SK-N-SH (cell line): ENCODE measurements around the gene RPP14. TPM values are rescaled to one million over a fixed set of nuclear protein-coding genes. Genes with fewer than 3 reads are reported as not detected.

Experiments used
- CTCF ChIA-PET: fragments of 300-600, 350-600 bp; formaldehyde crosslinking; extraction: SDS; loops from one replicate; lab custom pipeline; 2021; lab: Yijun Ruan, JAX
- POLR2A ChIA-PET: fragments of 350-600 bp; sonication (Branson Sonifier 250); formaldehyde crosslinking; extraction: SDS; loops from one replicate; lab custom pipeline; 2020; ENCODE audit warnings: antibody characterized with exemption, inconsistent platforms; lab: Yijun Ruan, JAX
- DNase-seq: peaks from one replicate; pipeline ENCODE4 v3.0.0; 2012
- H2AFZ ChIP-seq: fragments of 200-600 bp; sonication (generic); 2 replicates; pipeline ENCODE4 v1.8.1; 2016; ENCODE audit warnings: antibody characterized with exemption, mild to moderate bottlenecking, low read depth
- H3F3A ChIP-seq: fragments of 200-600 bp; sonication (generic); replicated peaks from 2 replicates; pipeline ENCODE3; 2016; ENCODE audit warnings: antibody characterized with exemption, mild to moderate bottlenecking; ENCODE audit not compliant: insufficient read depth
- H3K27ac ChIP-seq, 2 experiments: fragments of 200-500 bp in 1 of 2; fragments of 200-600 bp in 1 of 2; sonication (Bioruptor generic) in 1 of 2; sonication (generic), shearing (Covaris generic) in 1 of 2; 2 replicates each; pipeline versions ENCODE4 v1.5.1 to v1.6.1; 2014 to 2016; ENCODE audit warnings: low read depth in 2 of 2, inconsistent platforms in 1 of 2, low read length in 1 of 2, mild to moderate bottlenecking in 1 of 2, mixed read lengths in 1 of 2
- H3K27me3 ChIP-seq: fragments of 200-600 bp; sonication (generic), shearing (Covaris generic); 2 replicates; pipeline ENCODE4 v1.6.1; 2016; ENCODE audit warnings: mixed run types; ENCODE audit not compliant: insufficient read depth
- H3K36me3 ChIP-seq, 2 experiments: fragments of 200-500 bp in 1 of 2; fragments of 200-600 bp in 1 of 2; sonication (Bioruptor generic) in 1 of 2; sonication (generic) in 1 of 2; replicated peaks in 1 of 2; 2 replicates each; pipeline versions ENCODE3 to v1.5.1; 2014 to 2016; ENCODE audit warnings: low read length in 1 of 2, mild to moderate bottlenecking in 1 of 2; ENCODE audit not compliant: insufficient read depth in 2 of 2, control insufficient read depth in 1 of 2
- H3K4me1 ChIP-seq, 2 experiments: fragments of 200-500 bp in 1 of 2; fragments of 200-600 bp in 1 of 2; sonication (Bioruptor generic) in 1 of 2; sonication (generic), shearing (Covaris generic) in 1 of 2; 2 replicates each; pipeline versions ENCODE4 v1.5.1 to v1.6.1; 2014 to 2016; ENCODE audit warnings: low read depth in 1 of 2, low read length in 1 of 2, mixed run types in 1 of 2; ENCODE audit not compliant: insufficient read depth in 2 of 2, control insufficient read depth in 1 of 2
- H3K4me2 ChIP-seq: fragments of 200-600 bp; sonication (generic), shearing (Covaris generic); 2 replicates; pipeline ENCODE4 v1.6.1; 2017; ENCODE audit warnings: mixed run types
- H3K4me3 ChIP-seq, 2 experiments: fragments of 200-500 bp in 1 of 2; fragments of 200-600 bp in 1 of 2; sonication (Bioruptor generic) in 1 of 2; sonication (generic), shearing (Covaris generic) in 1 of 2; 2 replicates each; pipeline versions ENCODE4 v1.5.1 to v1.8.1; 2014 to 2016; ENCODE audit warnings: low read depth in 2 of 2, inconsistent platforms in 1 of 2, low read length in 1 of 2, mild to moderate bottlenecking in 1 of 2, mixed read lengths in 1 of 2, moderate library complexity in 1 of 2
- H3K79me2 ChIP-seq: fragments of 200-600 bp; sonication (generic); 2 replicates; pipeline ENCODE4 v1.8.1; 2017; ENCODE audit warnings: mild to moderate bottlenecking; ENCODE audit not compliant: insufficient read depth
- H3K9ac ChIP-seq: fragments of 200-600 bp; sonication (generic); 2 replicates; pipeline ENCODE4 v1.6.1; 2017; ENCODE audit warnings: mixed run types
- H3K9me2 ChIP-seq: fragments of 200-600 bp; sonication (generic); 2 replicates; pipeline ENCODE4 v1.6.1; 2017; ENCODE audit warnings: mixed run types
- H3K9me3 ChIP-seq: fragments of 200-600 bp; sonication (generic); 2 replicates; pipeline ENCODE4 v1.6.1; 2017; ENCODE audit warnings: mixed run types, mild to moderate bottlenecking, moderate library complexity
- H4K20me1 ChIP-seq: fragments of 200-600 bp; sonication (generic); 2 replicates; pipeline ENCODE4 v1.6.1; 2017; ENCODE audit warnings: mild to moderate bottlenecking, mixed run types; ENCODE audit not compliant: insufficient read depth
- ELF1 ChIP-seq: IDR thresholded peaks from 2 replicates; pipeline ENCODE4 v1.4.0; 2012
- EP300 ChIP-seq, 2 experiments: IDR thresholded peaks; 2 replicates each; pipeline versions ENCODE4 v1.4.0 to v1.6.1; 2012; ENCODE audit warnings: borderline replicate concordance in 1 of 2, low read depth in 1 of 2, low read length in 1 of 2
- EZH2phosphoT487 ChIP-seq: fragments of 200-600 bp; sonication (generic); IDR thresholded peaks from 2 replicates; pipeline ENCODE4 v1.6.1; 2017; ENCODE audit warnings: low read depth, mixed run types, mild to moderate bottlenecking, antibody characterized with exemption, moderate library complexity, borderline replicate concordance
- FOSL2 ChIP-seq: IDR thresholded peaks from 2 replicates; pipeline ENCODE4 v1.4.0; 2012; ENCODE audit warnings: low read depth, mild to moderate bottlenecking, moderate library complexity, borderline replicate concordance
- FOXJ3 ChIP-seq: sonication (generic); formaldehyde crosslinking; IDR thresholded peaks from 2 replicates; pipeline ENCODE4 v1.5.1; 2020; ENCODE audit warnings: mild to moderate bottlenecking, missing genetic modification reagents
- JUND ChIP-seq: IDR thresholded peaks from 2 replicates; pipeline ENCODE4 v1.4.0; 2012
- NRF1 ChIP-seq: IDR thresholded peaks from 2 replicates; pipeline ENCODE4 v1.6.1; 2012; ENCODE audit warnings: low read depth, mild to moderate bottlenecking, low read length
- PBX3 ChIP-seq: IDR thresholded peaks from 2 replicates; pipeline ENCODE4; 2012
- POLR2AphosphoS5 ChIP-seq: IDR thresholded peaks from 2 replicates; pipeline ENCODE4 v1.6.1; 2012; ENCODE audit warnings: low read depth, low read length
- SMC3 ChIP-seq: IDR thresholded peaks from 2 replicates; pipeline ENCODE4 v1.6.1; 2012; ENCODE audit warnings: low read depth, low read length, improper control_type of control experiment
- TAF1 ChIP-seq: IDR thresholded peaks from 2 replicates; pipeline ENCODE4 v1.6.1; 2012; ENCODE audit warnings: low read depth, mild to moderate bottlenecking, low read length, moderate library complexity, borderline replicate concordance
- TCF12 ChIP-seq: IDR thresholded peaks from 2 replicates; pipeline ENCODE4 v1.4.0; 2012
- TEAD4 ChIP-seq: IDR thresholded peaks from 2 replicates; pipeline ENCODE4 v1.4.0; 2012; ENCODE audit warnings: mild to moderate bottlenecking, borderline replicate concordance; ENCODE audit not compliant: insufficient read depth
- ZBTB33 ChIP-seq: IDR thresholded peaks from 2 replicates; pipeline ENCODE4 v1.4.0; 2012; ENCODE audit warnings: low read depth, borderline replicate concordance
- WGBS: methylation state at CpG from one replicate; pipeline ENCODE4 v1.1.6; 2017; ENCODE audit warnings: low lambda C conversion rate; 5-methylcytosine and 5-hydroxymethylcytosine counted together
- polyA plus RNA-seq, 3 experiments: library from polyadenylated mRNA; depleted of rRNA; stranded (reverse); fragments of >200 nt; gene quantifications; 2 replicates each; pipeline ENCODE4 v1.2.3, GENCODE V29; 2012
- TF ChIP-seq, protein P1 (sequence below): IDR thresholded peaks from 2 replicates; pipeline ENCODE4 v1.4.0; 2012; ENCODE audit warnings: low read depth
- TF ChIP-seq, protein P2 (sequence below): IDR thresholded peaks from 2 replicates; pipeline ENCODE4 v1.4.0; 2012; ENCODE audit warnings: low read depth, borderline replicate concordance
- TF ChIP-seq, protein P3 (sequence below): fragments of 150-350 bp; IDR thresholded peaks from 2 replicates; pipeline ENCODE4 v1.6.1; 2016; ENCODE audit warnings: mild to moderate bottlenecking, low read depth, low read length
- TF ChIP-seq, protein P4 (sequence below): fragments of 150-350 bp; IDR thresholded peaks from 2 replicates; pipeline ENCODE4 v1.6.1; 2017; ENCODE audit warnings: antibody characterized with exemption, low read length, low read depth, borderline replicate concordance

The RPP14 gene
- polyA plus RNA-seq, 1 of the 3 experiments (the other 2 are of a cell fraction), result 8.3 TPM

DNA sequence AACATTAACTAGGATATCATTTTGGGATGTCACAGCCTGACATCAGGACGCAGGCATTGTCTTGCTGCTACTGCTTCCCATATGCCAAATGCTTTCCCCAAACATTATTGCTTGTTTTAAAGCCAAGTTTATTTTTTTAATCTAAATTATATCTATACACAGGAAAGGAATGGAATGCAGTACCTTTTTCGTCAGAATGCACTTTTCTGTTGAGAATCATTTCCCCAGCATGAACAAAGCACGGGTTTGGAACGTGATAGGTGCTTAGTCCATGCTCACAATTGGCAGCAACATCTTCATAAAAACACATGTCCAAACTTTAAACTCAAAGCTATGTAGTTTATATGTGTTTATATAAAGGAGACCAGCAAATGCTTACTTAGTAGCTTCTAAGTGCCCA, 52.8 kb downstream of the RPP14 start:
- Histone ChIP-seq H3K27me3 (no peaks in the 10 kb centered on the region), H2AFZ (no peak overlapping the region), H3F3A (peaks cover 7% of the 10 kb centered on the region), H3K9ac (no peak overlapping the region), H3K4me1 (peaks cover 0 to 3% of the 10 kb centered on the region in 2 experiments; a peak in 1 of 4 replicates), H3K27ac (no peak overlapping the region), H3K4me3 (no peak overlapping the region), H3K36me3 (no peaks in the 10 kb centered on the region), H3K79me2 (no peaks in the 10 kb centered on the region), H3K4me2 (no peak overlapping the region), H3K9me2 (no peaks in the 10 kb centered on the region), H4K20me1 (no peaks in the 10 kb centered on the region), H3K9me3 (no peaks in the 10 kb centered on the region)
- TF ChIP-seq ZBTB33, result no peak
- TF ChIP-seq FOSL2, result no peak
- no peak for TF ChIP-seq JUND
- no peak for TF ChIP-seq PBX3
- no peak for TF ChIP-seq TEAD4
- TF ChIP-seq EP300 (IDR thresholded peaks at IDR 0.05; ENCODE audit: borderline replicate concordance in 1 of 2, low read depth in 1 of 2, low read length in 1 of 2), result no peak
- TF ChIP-seq POLR2AphosphoS5, result no peak
- POLR2A ChIA-PET, result no interaction called here
- no peak for DNase-seq
- WGBS, result 83% methylated on average over 4 of the region's 4 CpGs
- CTCF ChIA-PET, result interaction anchor here (0.6 to 1.4 kb wide), 2 partner anchors 8 to 52 kb away, joined by 3 to 6 read pairs; partner anchors contain the start of genes HTD2 and RPP14

- CTCF ChIA-PET, result interaction anchor here (1.4 kb wide), 1 partner anchor 53 kb away, joined by 6 read pairs; the partner anchor contains the start of genes HTD2 and RPP14
- TF ChIP-seq, protein P1, sequence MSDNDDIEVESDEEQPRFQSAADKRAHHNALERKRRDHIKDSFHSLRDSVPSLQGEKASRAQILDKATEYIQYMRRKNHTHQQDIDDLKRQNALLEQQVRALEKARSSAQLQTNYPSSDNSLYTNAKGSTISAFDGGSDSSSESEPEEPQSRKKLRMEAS, result no peak
- TF ChIP-seq ELF1, result no peak
- TF ChIP-seq ZBTB33, result no peak
- TF ChIP-seq, protein P2, sequence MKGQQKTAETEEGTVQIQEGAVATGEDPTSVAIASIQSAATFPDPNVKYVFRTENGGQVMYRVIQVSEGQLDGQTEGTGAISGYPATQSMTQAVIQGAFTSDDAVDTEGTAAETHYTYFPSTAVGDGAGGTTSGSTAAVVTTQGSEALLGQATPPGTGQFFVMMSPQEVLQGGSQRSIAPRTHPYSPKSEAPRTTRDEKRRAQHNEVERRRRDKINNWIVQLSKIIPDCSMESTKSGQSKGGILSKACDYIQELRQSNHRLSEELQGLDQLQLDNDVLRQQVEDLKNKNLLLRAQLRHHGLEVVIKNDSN, result no peak
- no peak for TF ChIP-seq SMC3
- TF ChIP-seq TAF1, result no peak
- no peak for TF ChIP-seq FOXJ3 (CRISPR knock-in tag)
- no peak for TF ChIP-seq NRF1
- TF ChIP-seq, protein P3, sequence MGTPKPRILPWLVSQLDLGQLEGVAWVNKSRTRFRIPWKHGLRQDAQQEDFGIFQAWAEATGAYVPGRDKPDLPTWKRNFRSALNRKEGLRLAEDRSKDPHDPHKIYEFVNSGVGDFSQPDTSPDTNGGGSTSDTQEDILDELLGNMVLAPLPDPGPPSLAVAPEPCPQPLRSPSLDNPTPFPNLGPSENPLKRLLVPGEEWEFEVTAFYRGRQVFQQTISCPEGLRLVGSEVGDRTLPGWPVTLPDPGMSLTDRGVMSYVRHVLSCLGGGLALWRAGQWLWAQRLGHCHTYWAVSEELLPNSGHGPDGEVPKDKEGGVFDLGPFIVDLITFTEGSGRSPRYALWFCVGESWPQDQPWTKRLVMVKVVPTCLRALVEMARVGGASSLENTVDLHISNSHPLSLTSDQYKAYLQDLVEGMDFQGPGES, result no peak
- TF ChIP-seq EZH2phosphoT487, result no peak
- TF ChIP-seq TCF12, result no peak
- TF ChIP-seq, protein P4, sequence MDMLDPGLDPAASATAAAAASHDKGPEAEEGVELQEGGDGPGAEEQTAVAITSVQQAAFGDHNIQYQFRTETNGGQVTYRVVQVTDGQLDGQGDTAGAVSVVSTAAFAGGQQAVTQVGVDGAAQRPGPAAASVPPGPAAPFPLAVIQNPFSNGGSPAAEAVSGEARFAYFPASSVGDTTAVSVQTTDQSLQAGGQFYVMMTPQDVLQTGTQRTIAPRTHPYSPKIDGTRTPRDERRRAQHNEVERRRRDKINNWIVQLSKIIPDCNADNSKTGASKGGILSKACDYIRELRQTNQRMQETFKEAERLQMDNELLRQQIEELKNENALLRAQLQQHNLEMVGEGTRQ, result no peak
- Histone ChIP-seq H3K9me3 (no peaks in the 10 kb centered on the region), H3K4me1 (peaks cover 0 to 3% of the 10 kb centered on the region in 2 experiments; a peak in 1 of 4 replicates), H3K9ac (no peak overlapping the region), H3K4me3 (no peak overlapping the region), H3K36me3 (no peaks in the 10 kb centered on the region), H3K27me3 (no peaks in the 10 kb centered on the region), H2AFZ (no peak overlapping the region), H3K4me2 (no peak overlapping the region), H3F3A (peaks cover 7% of the 10 kb centered on the region), H4K20me1 (no peaks in the 10 kb centered on the region), H3K27ac (no peak overlapping the region), H3K79me2 (no peaks in the 10 kb centered on the region), H3K9me2 (no peaks in the 10 kb centered on the region)
- 82% methylated on average over 4 of the region's 4 CpGs for WGBS
- POLR2A ChIA-PET, result no interaction called here
- no peak for DNase-seq
Observed at GRCh38 chr3:58359621-58360020, 53.6 kb downstream of the RPP14 start.
